Measurements from ENCODE around the gene SNW1. TPM values are rescaled to one million over a fixed set of nuclear protein-coding genes. Genes with fewer than 3 reads are reported as not detected.

The SNW1 gene
- total RNA-seq, 1 experiment from 2014 or later = 82.1 TPM

Other genes with a start within 250 kb of the SNW1 start
- gene SPTLC2, start 144.5 kb downstream of the SNW1 start, total RNA-seq (2014; rRNA removed; shearing (Covaris generic)) = 15.7 and 17.9 TPM in 2 replicates
- 19.3 and 20.3 TPM in 2 replicates for gene ALKBH1, start 53.1 kb downstream of the SNW1 start, total RNA-seq (2014; rRNA removed; shearing (Covaris generic))
- 403 and 593 TPM in 2 replicates for gene SLIRP, start 53.1 kb downstream of the SNW1 start, total RNA-seq (2014; rRNA removed; shearing (Covaris generic))
- 3.1 and 3.6 TPM in 2 replicates for gene ADCK1, start 39.0 kb upstream of the SNW1 start, total RNA-seq (2014; rRNA removed; shearing (Covaris generic))